ENCODE measurements around the gene EIF4A3.

The EIF4A3 gene

DNA sequence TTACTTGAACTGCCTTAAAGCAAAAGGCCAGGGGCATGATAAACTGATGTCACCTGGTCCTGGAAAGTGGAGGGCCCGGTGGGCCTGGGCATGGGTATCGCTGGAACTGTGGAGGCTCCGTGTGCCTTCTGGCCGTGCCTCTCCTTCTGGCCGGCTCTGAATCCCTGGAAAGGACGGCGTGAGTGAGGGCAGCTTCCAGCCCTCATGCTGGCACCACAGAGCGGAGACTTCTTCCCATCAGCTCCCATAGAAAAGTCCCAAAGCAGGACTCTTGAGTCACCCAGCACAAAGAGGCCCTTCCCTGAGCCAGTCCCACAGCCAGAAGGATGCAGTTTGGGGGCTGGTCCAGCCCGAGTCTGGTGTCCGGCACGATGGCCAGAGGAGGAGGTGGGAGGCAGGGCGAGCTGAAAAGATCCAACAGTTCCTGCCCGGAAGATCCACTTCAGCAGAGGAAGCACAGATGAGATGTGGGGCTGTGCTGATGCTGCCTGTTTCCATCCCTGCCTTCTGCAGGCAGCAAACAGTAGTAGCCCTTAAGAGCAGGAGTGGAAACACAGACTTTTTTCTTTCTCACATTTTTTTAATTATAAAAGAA, 37.8 kb downstream of the EIF4A3 start:
- TF ChIP-seq, protein P1, sequence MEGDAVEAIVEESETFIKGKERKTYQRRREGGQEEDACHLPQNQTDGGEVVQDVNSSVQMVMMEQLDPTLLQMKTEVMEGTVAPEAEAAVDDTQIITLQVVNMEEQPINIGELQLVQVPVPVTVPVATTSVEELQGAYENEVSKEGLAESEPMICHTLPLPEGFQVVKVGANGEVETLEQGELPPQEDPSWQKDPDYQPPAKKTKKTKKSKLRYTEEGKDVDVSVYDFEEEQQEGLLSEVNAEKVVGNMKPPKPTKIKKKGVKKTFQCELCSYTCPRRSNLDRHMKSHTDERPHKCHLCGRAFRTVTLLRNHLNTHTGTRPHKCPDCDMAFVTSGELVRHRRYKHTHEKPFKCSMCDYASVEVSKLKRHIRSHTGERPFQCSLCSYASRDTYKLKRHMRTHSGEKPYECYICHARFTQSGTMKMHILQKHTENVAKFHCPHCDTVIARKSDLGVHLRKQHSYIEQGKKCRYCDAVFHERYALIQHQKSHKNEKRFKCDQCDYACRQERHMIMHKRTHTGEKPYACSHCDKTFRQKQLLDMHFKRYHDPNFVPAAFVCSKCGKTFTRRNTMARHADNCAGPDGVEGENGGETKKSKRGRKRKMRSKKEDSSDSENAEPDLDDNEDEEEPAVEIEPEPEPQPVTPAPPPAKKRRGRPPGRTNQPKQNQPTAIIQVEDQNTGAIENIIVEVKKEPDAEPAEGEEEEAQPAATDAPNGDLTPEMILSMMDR (conservative IDR thresholded peaks at IDR 0.05; ENCODE audit: low read depth, low read length): no peak
- Histone ChIP-seq H2AFZ (ENCODE audit: low read depth) (no peak overlapping the region), H3K4me3 (IDR thresholded peaks at IDR 0.05; ENCODE audit: insufficient read depth, low read depth, low read length) (no peak overlapping the region), H3K4me1 (ENCODE audit: low read depth, poor library complexity, severe bottlenecking) (no peaks in the 10 kb centered on the region), H3K27ac (no peak overlapping the region), H3K4me2 (no peak overlapping the region), H3K27me3 (ENCODE audit: insufficient read depth, low read depth) (no peaks in the 10 kb centered on the region), H4K20me1 (ENCODE audit: insufficient read depth) (no peaks in the 10 kb centered on the region), H3K79me2 (ENCODE audit: insufficient read depth, low read depth) (no peaks in the 10 kb centered on the region), H3K36me3 (ENCODE audit: insufficient read depth) (no peaks in the 10 kb centered on the region), H3K9ac (no peak overlapping the region)

DNA sequence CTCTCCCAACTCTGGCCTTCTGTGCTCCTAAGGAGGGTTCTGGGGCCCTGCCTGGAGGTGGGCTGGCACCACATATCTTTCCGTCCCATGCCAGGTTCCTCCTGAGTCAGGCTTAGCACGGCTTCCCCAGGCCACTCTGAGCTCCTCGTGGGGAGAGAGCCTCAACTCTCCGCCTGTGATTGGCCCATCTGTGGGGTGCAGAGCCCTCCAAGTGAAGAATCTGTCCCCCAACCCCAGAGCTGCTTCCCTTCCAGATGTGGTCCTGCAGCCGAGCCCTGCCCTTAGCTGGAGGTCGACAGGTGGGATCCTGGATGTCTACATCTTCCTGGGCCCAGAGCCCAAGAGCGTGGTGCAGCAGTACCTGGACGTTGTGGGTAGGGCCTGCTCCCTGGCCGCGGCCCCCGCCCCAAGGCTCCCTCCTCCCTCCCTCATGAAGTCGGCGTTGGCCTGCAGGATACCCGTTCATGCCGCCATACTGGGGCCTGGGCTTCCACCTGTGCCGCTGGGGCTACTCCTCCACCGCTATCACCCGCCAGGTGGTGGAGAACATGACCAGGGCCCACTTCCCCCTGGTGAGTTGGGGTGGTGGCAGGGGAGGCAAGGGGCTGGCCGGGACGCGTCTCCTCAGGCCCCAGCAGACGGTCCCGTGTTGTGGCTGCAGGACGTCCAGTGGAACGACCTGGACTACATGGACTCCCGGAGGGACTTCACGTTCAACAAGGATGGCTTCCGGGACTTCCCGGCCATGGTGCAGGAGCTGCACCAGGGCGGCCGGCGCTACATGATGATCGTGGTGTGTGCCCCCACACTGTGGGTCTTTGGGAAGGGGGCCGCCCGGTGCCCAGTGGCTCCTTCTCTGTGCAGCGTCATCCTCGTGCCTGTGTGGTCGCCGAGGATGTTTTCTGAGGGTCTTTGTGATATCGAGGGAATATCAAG, 38.6 kb downstream of the EIF4A3 start:
- H3K36me3 ChIP-seq (ENCODE audit: insufficient read depth): no peaks in the 10 kb centered on the region
- no peak overlapping the region for H3K9ac ChIP-seq
- no peaks in the 10 kb centered on the region for H3K4me1 ChIP-seq (ENCODE audit: low read depth, poor library complexity, severe bottlenecking)
- H3K79me2 ChIP-seq (ENCODE audit: insufficient read depth, low read depth): no peaks in the 10 kb centered on the region
- no peak overlapping the region for H3K27ac ChIP-seq
- no peak overlapping the region for H2AFZ ChIP-seq (ENCODE audit: low read depth)
- TF ChIP-seq, protein P1 (conservative IDR thresholded peaks at IDR 0.05; ENCODE audit: low read depth, low read length): no peak
- no peaks in the 10 kb centered on the region for H3K27me3 ChIP-seq (ENCODE audit: insufficient read depth, low read depth)
- no peak overlapping the region for H3K4me2 ChIP-seq
- no peaks in the 10 kb centered on the region for H4K20me1 ChIP-seq (ENCODE audit: insufficient read depth)
- no peak overlapping the region for H3K4me3 ChIP-seq (IDR thresholded peaks at IDR 0.05; ENCODE audit: insufficient read depth, low read depth, low read length)

GRCh38 chr17:80107231-80108021, 39.5 kb downstream of the EIF4A3 start:
- Histone ChIP-seq H3K36me3 (ENCODE audit: insufficient read depth) (no peaks in the 10 kb centered on the region), H3K79me2 (ENCODE audit: insufficient read depth, low read depth) (no peaks in the 10 kb centered on the region), H3K4me1 (ENCODE audit: low read depth, poor library complexity, severe bottlenecking) (peaks cover 3% of the 10 kb centered on the region), H3K27ac (no peak overlapping the region), H3K4me2 (no peak overlapping the region), H3K4me3 (IDR thresholded peaks at IDR 0.05; ENCODE audit: insufficient read depth, low read depth, low read length) (no peak overlapping the region), H3K27me3 (ENCODE audit: insufficient read depth, low read depth) (no peaks in the 10 kb centered on the region), H3K9ac (no peak overlapping the region), H4K20me1 (ENCODE audit: insufficient read depth) (no peaks in the 10 kb centered on the region), H2AFZ (ENCODE audit: low read depth) (no peak overlapping the region)
- TF ChIP-seq, protein P1 (conservative IDR thresholded peaks at IDR 0.05; ENCODE audit: low read depth, low read length): no peak

DNA sequence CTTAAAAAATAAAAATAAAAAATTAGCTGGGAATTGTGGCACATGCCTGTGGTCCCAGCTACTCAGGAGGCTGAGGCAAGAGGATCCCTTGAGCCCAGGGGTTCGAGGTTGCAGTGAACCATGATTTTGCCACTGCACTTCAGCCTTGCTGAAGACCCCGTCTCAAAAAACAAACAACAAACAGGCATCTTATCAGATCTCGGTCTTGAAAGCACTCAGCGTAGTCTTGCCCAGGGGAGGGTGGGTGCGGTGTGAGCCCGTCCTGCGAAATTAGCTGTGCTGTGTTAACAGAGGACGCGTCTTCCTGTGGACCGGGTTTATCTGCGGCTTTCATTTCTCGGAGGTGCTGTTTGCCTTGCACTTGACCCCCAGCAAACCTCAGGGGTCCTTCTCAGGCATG, 40.2 kb downstream of the EIF4A3 start:
- no peaks in the 10 kb centered on the region for H3K27me3 ChIP-seq (ENCODE audit: insufficient read depth, low read depth)
- TF ChIP-seq, protein P1 (conservative IDR thresholded peaks at IDR 0.05; ENCODE audit: low read depth, low read length): no peak
- H3K9ac ChIP-seq: no peak overlapping the region
- no peak overlapping the region for H3K27ac ChIP-seq
- H3K4me3 ChIP-seq (IDR thresholded peaks at IDR 0.05; ENCODE audit: insufficient read depth, low read depth, low read length): no peak overlapping the region
- H4K20me1 ChIP-seq (ENCODE audit: insufficient read depth): no peaks in the 10 kb centered on the region
- peaks cover 9% of the 10 kb centered on the region for H3K4me1 ChIP-seq (ENCODE audit: low read depth, poor library complexity, severe bottlenecking)
- H2AFZ ChIP-seq (ENCODE audit: low read depth): no peak overlapping the region
- H3K4me2 ChIP-seq: no peak overlapping the region
- no peaks in the 10 kb centered on the region for H3K79me2 ChIP-seq (ENCODE audit: insufficient read depth, low read depth)
- no peaks in the 10 kb centered on the region for H3K36me3 ChIP-seq (ENCODE audit: insufficient read depth)

All from KMS-11 (cell line).